GM19043 (cell line): ENCODE results near the gene RBM28.

Experiments used
- ATAC-seq: cut with Tn5 transposase; IDR thresholded peaks from one replicate; pipeline ENCODE4 v1.9.1; 2021; ENCODE audit warnings: low read depth; ENCODE audit not compliant: unreplicated experiment

Gene RBM28

DNA sequence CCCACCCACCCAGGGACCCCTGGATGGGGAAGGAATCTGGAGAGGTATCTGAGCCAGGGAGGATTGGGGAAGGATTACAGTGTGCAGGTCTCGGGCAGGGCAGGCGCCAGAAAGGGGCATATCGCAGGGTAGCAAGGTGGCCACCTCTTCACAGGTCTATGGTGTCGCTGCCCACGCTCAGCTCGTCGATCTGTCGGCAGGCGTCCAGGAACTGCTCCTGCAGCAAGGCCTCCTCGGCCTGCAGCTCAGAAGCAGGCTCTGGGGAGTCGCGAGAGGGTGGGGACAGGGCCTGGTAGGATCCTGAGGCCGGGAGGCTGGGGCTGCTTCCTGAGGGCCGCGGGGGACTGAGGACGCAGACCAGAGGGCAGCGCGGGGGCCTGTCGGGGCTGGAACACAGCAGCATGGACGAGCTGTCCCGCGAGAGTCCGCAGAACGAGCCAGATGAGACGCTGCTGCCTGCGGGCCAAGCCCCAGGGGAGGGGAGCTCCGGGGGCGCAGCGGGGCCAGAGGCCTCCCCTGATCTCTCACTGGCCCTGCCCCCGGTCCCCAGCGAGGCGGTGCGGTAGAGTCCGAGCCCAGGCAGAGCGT, 7.1 kb upstream of the RBM28 start:
- ATAC-seq: no peak

GRCh38 chr7:128349466-128349825, 5.7 kb upstream of the RBM28 start:
- no peak for ATAC-seq

- no peak for ATAC-seq
These were observed 4.0 kb upstream of the RBM28 start for GRCh38 chr7:128347647-128348097.

DNA sequence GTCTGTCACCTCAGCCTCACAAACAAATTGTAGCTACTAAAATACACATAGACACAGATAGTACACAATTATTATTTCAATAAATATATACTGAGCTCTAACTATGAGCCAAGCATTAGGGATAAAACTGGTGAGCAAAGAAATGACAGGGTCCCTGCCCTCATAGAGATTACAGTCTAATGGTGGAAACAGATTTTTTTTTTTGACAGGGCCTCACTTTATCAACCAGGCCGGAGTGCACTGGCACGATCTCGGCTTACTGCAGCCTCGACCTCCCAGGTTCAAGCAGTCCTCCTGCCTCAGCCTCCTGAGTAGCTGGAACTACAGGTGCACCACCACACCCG, 695 bp upstream of the RBM28 start:
- no peak for ATAC-seq

DNA sequence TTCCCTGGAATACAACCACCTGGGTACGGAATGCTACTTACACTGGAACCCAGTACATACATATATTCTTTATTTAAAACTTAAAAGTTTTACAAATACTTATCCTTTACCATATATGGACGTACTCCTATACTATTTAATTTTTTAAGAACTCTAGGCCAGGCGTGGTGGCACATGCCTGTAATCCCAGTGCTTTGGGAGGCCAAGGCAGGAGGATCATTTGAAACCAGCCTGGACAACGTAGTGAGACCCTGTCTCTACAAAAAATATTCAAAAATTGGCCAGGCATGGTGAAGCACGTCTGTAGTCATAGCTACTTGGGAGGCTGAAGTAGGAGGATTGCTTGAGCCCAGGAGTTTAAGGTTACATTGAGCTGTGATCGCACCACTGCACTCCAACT, 2.0 kb downstream of the RBM28 start:
- ATAC-seq: no peak

- ATAC-seq: no peak
These were observed 8.0 kb downstream of the RBM28 start for GRCh38 chr7:128335730-128336129.

DNA sequence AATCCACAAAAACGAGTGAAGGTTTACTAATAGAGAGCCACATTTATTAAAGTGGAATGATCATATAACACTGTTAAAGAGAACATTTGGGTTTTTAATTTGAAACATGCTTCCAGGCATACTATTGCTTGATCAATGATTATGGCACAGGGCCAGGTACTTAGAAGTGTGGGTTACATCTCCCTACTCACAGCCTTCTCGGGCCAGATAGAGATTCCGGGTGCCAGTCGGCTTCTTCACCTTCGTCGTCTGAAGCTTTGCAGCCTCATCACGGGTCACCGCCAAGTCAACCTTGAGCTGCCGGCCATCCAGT, 19.4 kb downstream of the RBM28 start:
- ATAC-seq: no peak

DNA sequence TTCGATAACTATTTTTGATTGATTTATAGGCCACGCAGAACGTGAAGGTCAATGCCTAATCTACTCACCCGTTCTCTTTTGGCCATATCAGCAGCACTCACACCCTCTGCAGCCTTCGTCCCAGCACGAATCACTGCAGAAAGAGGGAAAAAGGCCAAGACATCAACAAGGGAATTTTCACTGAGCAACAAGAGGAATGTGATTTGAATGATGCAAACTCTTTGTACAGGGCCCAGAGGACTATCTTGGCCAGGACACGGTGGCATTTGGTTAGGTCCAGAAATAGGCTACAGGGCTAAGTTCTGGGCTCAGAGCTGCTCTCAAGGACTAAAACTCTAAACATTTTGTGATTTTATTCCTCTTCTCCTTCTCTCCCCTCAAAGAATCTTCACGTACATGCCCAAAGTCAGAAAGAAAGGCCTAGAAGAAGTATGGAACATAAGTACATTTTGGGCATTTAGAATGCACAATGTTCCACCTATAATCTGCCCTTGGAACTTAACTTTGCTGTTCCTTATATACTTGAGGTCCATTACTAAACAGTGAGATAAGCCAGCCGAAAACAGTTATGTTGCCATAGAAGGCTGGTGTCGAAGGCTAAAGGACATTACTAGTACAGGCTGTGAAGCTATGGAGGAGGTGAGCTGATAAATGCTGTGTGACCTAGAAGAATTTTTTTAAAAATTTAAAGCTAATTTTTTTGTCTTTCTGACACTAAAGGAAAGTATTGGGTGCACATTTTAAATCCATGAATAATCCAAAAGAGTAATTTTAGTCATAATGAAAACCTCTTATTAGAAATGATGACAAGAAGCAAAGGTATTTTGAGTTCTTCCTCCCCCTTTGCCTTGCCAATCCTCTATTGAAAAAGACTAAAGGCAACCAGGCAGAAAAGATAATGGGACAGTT, 20.0 kb downstream of the RBM28 start:
- no peak for ATAC-seq

GRCh38 chr7:128323040-128323439, 20.7 kb downstream of the RBM28 start:
- ATAC-seq: no peak

DNA sequence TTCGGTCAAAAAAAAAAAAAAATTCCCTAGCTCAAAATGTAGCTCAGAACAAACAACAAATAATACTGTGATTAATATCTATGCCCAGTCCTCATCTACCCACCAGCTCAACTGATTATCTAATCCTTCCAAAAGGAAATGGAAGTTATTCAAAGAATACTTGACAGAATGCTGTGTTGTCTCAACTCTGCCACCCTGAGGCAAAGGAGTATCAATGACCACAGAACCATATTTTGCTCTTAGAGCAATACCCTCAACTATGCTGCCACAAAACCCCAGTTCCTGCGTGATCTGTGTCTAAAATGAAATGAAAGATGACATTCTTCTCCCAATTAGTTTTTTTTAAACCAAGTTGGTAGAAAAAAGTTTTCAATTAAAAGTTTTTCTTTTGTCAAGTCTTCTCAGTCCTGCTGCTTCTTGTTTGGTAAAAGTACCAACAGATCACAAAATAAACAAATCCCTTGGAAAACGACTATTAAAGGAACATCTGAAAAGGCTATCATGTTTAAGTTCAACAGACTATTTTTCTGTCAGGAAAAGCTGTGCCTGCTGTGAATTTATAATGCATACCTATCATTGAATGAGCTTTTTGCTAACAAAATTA, 21.6 kb downstream of the RBM28 start:
- no peak for ATAC-seq

GRCh38 chr7:128321044-128321422, 22.7 kb downstream of the RBM28 start:
- ATAC-seq: no peak

- ATAC-seq: no peak
These were observed 25.0 kb downstream of the RBM28 start for GRCh38 chr7:128318691-128319090.

DNA sequence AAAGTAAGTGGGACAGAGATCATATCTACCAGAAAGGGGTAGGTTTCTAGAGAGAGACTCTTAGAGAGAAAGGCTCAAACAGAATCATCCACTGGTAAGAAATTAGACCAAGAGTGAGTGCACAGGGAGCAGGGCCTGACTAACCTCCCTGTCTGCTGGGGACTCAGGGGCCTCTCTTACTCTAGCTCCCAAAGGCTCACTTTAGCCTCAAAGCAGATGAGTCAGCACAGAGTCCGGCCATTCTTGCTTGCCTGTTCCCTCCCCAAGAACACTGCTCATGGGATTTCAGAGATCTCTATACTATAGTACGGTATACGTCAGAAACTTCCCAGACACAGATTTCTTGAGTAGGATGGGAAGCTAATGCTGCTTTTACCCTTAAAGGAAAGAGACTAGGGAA, 32.7 kb downstream of the RBM28 start:
- no peak for ATAC-seq

DNA sequence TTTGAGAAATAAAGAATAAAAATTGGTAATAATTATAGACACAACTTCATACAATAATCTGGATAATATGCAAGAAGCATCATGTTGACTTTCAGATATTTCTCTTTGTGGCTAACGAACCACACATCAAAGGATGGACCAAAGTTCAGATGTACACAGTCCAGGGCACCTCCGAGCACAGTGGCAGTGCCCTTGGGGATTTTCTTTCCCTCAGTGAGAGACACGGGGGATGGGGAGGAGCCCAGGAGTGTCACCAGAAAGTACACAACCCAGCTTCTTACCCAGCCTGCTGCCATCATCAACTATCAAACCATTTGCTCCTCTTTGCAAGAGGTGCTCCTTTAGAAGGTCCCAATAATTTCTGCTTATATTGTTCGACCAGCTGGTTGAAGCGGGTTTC, 33.2 kb downstream of the RBM28 start:
- ATAC-seq: no peak

- ATAC-seq: no peak
These were observed 33.7 kb downstream of the RBM28 start for GRCh38 chr7:128309976-128310375.

DNA sequence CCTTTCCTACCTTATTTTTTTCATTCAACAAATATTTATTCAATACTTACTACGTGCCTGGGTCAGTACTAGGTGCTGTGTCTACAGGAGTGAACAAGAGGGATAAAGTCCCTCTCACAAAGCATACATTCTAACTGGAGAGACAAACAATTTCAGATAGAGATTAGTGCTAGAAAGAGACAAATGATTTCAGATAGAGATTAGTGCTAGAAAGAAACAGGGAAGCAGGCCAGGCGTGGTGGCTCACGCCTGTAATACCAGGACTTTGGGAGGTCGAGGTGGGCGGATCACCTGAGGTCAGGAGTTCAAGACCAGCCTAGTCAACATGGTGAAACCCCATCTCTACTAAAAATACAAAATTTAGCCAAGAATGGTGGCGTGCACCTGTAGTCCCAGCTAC, 34.6 kb downstream of the RBM28 start:
- ATAC-seq: no peak

DNA sequence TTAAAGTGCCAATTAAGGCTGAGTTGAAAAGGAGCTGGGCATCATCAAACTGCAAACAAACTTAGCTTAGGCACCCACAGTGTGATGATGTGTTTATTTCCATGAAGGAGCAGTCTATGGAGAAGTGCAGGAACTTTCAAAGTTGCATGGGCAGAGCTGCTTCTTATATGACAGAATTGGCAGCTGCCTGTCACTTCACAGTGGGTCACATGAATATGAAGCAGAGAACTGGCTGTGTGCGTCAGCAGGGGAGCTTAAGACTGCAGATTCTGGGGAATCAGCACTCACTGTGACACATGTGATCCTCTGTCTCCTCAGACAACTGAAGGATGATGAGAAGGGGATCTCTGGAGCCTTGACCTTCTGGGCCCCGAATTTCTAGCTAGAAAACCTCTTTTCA, 36.6 kb downstream of the RBM28 start:
- ATAC-seq: no peak

DNA sequence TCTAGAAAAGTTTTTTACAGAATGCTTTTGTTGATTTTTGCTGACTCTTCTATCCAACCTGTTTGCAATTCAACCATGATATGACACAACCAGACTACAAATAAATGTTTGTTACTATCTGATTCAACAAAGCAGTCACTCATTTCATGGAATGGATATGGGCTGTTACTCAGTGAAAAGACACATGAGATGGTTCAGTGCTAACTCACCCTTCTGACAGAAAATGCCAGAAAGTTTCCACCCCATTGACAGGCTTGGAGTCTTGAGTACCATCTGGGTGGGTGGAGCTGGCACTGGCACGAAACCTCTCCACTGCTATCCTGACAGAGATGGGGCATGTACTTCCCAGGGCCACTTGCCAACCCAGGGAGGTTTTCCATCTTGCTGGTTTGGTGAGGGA, 39.5 kb downstream of the RBM28 start:
- ATAC-seq: no peak

- ATAC-seq: no peak
These were observed 40.1 kb downstream of the RBM28 start for GRCh38 chr7:128303643-128304042.

DNA sequence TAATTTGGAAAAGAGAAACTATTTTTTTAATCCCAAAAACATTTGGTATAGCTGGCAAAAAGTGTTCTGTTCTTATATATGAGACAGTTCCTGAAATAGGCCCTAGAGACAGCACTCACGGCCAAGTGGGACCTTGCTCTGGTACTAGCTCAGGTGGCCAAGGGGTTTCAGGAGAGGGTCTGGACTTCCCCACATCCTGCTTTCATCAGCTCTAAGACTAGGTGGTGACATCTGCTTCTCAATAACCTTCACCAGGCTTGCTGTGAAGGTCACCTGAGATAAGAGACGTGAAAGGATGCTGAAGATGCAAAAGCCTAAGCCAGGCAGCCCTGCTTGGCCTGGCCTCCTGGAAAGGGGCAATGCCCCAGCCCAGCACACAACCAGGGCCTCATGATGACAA, 40.6 kb downstream of the RBM28 start:
- no peak for ATAC-seq

- ATAC-seq: no peak
These were observed 41.6 kb downstream of the RBM28 start for GRCh38 chr7:128302139-128302538.

GRCh38 chr7:128299109-128299607, 44.5 kb downstream of the RBM28 start:
- no peak for ATAC-seq
